Liver (tissue), 9 donors: ENCODE measurements around the gene AGPAT1. TPM values are rescaled to one million over a fixed set of nuclear protein-coding genes. Genes with fewer than 3 reads are reported as not detected.

Experiments
- DNase-seq: peaks from one replicate; pipeline ENCODE4 v3.0.0-alpha.2; 2017; ENCODE audit warnings: low spot score
- H3K27ac ChIP-seq, 2 donors: one replicate each; pipeline ENCODE4 v1.7.0; 2013; ENCODE audit warnings: inconsistent platforms in 2 of 2, low read length in 2 of 2, control low read depth in 1 of 2, low read depth in 1 of 2, mild to moderate bottlenecking in 1 of 2
- H3K27me3 ChIP-seq, 4 donors: one replicate each; pipeline versions ENCODE4 v1.6.1 to v1.7.0; 2013; ENCODE audit warnings: low read length in 3 of 4, inconsistent platforms in 1 of 4, mild to moderate bottlenecking in 1 of 4, moderate library complexity in 1 of 4; ENCODE audit not compliant: control insufficient read depth in 4 of 4, insufficient read depth in 4 of 4
- H3K36me3 ChIP-seq, 4 donors: one replicate each; pipeline versions ENCODE4 v1.6.1 to v1.7.0; 2013; ENCODE audit warnings: low read length in 3 of 4, mild to moderate bottlenecking in 3 of 4, low read depth in 1 of 4, moderate library complexity in 1 of 4; ENCODE audit not compliant: control insufficient read depth in 4 of 4, insufficient read depth in 3 of 4
- H3K4me1 ChIP-seq, 4 donors: one replicate each; pipeline versions ENCODE4 v1.6.1 to v1.7.0; 2013; ENCODE audit warnings: low read length in 3 of 4, mild to moderate bottlenecking in 3 of 4, moderate library complexity in 1 of 4; ENCODE audit not compliant: control insufficient read depth in 4 of 4, insufficient read depth in 4 of 4
- H3K4me3 ChIP-seq, 3 donors: one replicate each; pipeline versions ENCODE4 v1.6.1 to v1.7.0; 2013; ENCODE audit warnings: low read length in 3 of 3, control low read depth in 1 of 3, low read depth in 1 of 3, mild to moderate bottlenecking in 1 of 3
- H3K9ac ChIP-seq, 2 donors: one replicate each; pipeline ENCODE4 v1.7.0; 2013; ENCODE audit warnings: low read length in 2 of 2, mild to moderate bottlenecking in 2 of 2, moderate library complexity in 2 of 2, control low read depth in 1 of 2, low read depth in 1 of 2
- H3K9me3 ChIP-seq, 4 donors: one replicate each; pipeline versions ENCODE4 v1.6.1 to v1.7.0; 2013; ENCODE audit warnings: low read length in 3 of 4; ENCODE audit not compliant: control insufficient read depth in 4 of 4
- EGR1 ChIP-seq, 2 donors: IDR thresholded peaks; 2 replicates each; pipeline ENCODE4 v1.6.1; 2016 to 2018; ENCODE audit warnings: antibody characterized with exemption in 2 of 2, low read depth in 2 of 2
- FOXA1 ChIP-seq: IDR thresholded peaks from 2 replicates; pipeline ENCODE4 v1.6.1; 2016; ENCODE audit warnings: antibody characterized with exemption
- FOXA2 ChIP-seq: IDR thresholded peaks from 2 replicates; pipeline ENCODE4 v1.6.1; 2016; ENCODE audit warnings: antibody characterized with exemption
- GABPA ChIP-seq, 2 donors: IDR thresholded peaks in 1 of 2; conservative IDR thresholded peaks in 1 of 2; 2 replicates each; pipeline ENCODE4 v1.6.1; 2016; ENCODE audit warnings: antibody characterized with exemption in 2 of 2, mild to moderate bottlenecking in 1 of 2, moderate library complexity in 1 of 2
- HNF4A ChIP-seq, 2 donors: conservative IDR thresholded peaks; 2 replicates each; pipeline ENCODE4 v1.6.1; 2016; ENCODE audit warnings: antibody characterized with exemption in 2 of 2, mild to moderate bottlenecking in 2 of 2
- HNF4G ChIP-seq: IDR thresholded peaks from 2 replicates; pipeline ENCODE4 v1.6.1; 2016; ENCODE audit warnings: antibody characterized with exemption
- JUND ChIP-seq, 2 donors: IDR thresholded peaks; 2 replicates each; pipeline ENCODE4 v1.6.1; 2016; ENCODE audit warnings: antibody characterized with exemption in 2 of 2
- NR2F2 ChIP-seq: IDR thresholded peaks from 2 replicates; pipeline ENCODE4 v1.6.1; 2016; ENCODE audit warnings: antibody characterized with exemption
- RAD21 ChIP-seq, 2 donors: IDR thresholded peaks; 2 replicates each; pipeline ENCODE4 v1.6.1; 2016; ENCODE audit warnings: antibody characterized with exemption in 2 of 2, mild to moderate bottlenecking in 2 of 2
- REST ChIP-seq: IDR thresholded peaks from 2 replicates; pipeline ENCODE4 v1.6.1; 2016; ENCODE audit warnings: antibody characterized with exemption, mild to moderate bottlenecking
- RXRA ChIP-seq, 2 donors: IDR thresholded peaks; 2 replicates each; pipeline ENCODE4 v1.6.1; 2017 to 2018; ENCODE audit warnings: antibody characterized with exemption in 2 of 2, mild to moderate bottlenecking in 1 of 2
- SP1 ChIP-seq: IDR thresholded peaks from 2 replicates; pipeline ENCODE4 v1.6.1; 2018; ENCODE audit warnings: antibody characterized with exemption, mild to moderate bottlenecking
- TAF1 ChIP-seq: conservative IDR thresholded peaks from 2 replicates; pipeline ENCODE4 v1.6.1; 2016; ENCODE audit warnings: antibody characterized with exemption, mild to moderate bottlenecking
- YY1 ChIP-seq: IDR thresholded peaks from 2 replicates; pipeline ENCODE4 v1.6.1; 2016; ENCODE audit warnings: antibody characterized with exemption, mild to moderate bottlenecking
- WGBS: extraction: QIAGEN DNeasy Blood & Tissue Kit; methylation state at CpG from one replicate; pipeline ENCODE4 v1.1.7; 2013; 5-methylcytosine and 5-hydroxymethylcytosine counted together
- polyA plus RNA-seq, 2 donors: library from polyadenylated mRNA; stranded (reverse) in 1 of 2; unstranded in 1 of 2; fragments of 200-250 nt in 1 of 2; fragments of >200 nt in 1 of 2; fragmentation: Nextera tagmentation in 1 of 2; extraction: Ambion mirVana in 1 of 2; gene quantifications; one replicate each; pipeline versions ENCODE4 v1.2.1 to v1.2.3, GENCODE V29; 2013 to 2015
- total RNA-seq, 2 donors: library from RNA; depleted of rRNA; stranded (reverse); fragments of >200 nt; gene quantifications; one replicate each; pipeline ENCODE4 v1.2.3, GENCODE V29; 2014
- TF ChIP-seq, protein P1 (sequence below): IDR thresholded peaks from 2 replicates; pipeline ENCODE4 v1.6.1; 2016; ENCODE audit warnings: antibody characterized with exemption
- TF ChIP-seq, protein P2 (sequence below): IDR thresholded peaks from 2 replicates; pipeline ENCODE4 v1.6.1; 2016; ENCODE audit warnings: antibody characterized with exemption
- TF ChIP-seq, protein P3 (sequence below): IDR thresholded peaks from 2 replicates; pipeline ENCODE4 v1.6.1; 2016; ENCODE audit warnings: antibody characterized with exemption
- TF ChIP-seq, protein P4 (sequence below): fragments of 150-350 bp; IDR thresholded peaks from 2 replicates; pipeline ENCODE4 v1.5.1; 2017; ENCODE audit warnings: improper control_type of control experiment, low read depth, low read length; ENCODE audit not compliant: missing input control
- donor health status: healthy.
- donor health status: healthy.
- donor health status: healthy.
- donor health status: healthy.
- donor health status: healthy.

Gene AGPAT1
- total and polyA plus RNA-seq, 4 donors = 10.4 to 45.1 (median 17.5) TPM

DNA sequence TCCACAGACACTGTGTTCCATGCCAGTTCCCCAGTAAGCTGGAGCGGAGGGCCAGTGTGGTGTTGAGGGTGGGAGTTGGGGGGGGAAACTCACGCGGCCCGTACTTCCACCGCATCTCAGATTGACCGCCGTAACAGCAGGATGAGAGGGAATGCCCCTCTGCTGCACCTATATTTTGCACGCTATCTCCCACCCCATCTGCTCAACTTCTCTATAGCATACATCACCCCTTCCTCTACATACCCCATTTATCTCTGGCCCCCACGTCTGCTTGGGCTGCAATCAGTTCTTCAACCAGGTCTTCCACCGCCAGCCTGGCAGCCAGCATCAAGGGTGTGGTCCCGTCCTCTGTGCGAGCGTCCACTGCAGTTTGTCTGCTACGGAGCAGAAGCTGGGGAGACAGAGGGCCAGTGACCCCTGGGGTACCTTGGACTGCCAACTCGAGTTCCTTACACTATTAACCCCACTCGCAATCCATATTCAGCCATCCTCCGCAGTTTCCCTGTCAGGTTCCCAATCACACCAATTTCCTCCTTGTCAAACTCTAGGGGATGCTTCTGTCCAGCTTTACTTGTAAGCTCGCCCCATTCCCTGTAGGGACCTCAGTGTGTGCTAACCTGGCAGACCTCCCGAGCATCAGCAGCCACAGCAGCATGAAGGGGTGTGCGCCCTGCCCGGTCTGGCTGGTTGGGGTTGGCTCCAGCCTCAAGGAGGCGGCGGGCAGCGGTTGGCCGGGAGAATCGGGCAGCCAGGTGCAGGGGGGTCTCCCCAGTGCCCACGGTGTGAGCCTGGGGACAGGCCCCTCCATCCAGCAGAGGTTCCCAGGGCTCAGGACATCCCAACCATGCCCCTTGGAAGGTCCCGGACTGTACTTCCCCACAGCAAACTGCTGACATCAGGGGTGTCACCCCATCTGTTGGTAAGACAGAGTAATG is 21.1 kb upstream of the AGPAT1 start:
- Histone ChIP-seq H3K4me3 (peak overlapping the region; percentile 54 to 91 (median 63)), H3K36me3 (no peaks in the 10 kb centered on the region), H3K9me3 (no peaks in the 10 kb centered on the region), H3K27me3 (no peaks in the 10 kb centered on the region), H3K27ac (peak overlapping the region; percentile 92 to 99), H3K9ac (peak overlapping the region; percentile 44 to 98), H3K4me1 (peaks cover 0 to 23% (median 12%) of the 10 kb centered on the region in 4 donors)
- 46% methylated on average over 28 of the region's 28 CpGs for WGBS
- peak in 1 of 2 donors; percentile 5 for TF ChIP-seq JUND (IDR thresholded peaks at IDR 0.05)
- TF ChIP-seq, protein P1, sequence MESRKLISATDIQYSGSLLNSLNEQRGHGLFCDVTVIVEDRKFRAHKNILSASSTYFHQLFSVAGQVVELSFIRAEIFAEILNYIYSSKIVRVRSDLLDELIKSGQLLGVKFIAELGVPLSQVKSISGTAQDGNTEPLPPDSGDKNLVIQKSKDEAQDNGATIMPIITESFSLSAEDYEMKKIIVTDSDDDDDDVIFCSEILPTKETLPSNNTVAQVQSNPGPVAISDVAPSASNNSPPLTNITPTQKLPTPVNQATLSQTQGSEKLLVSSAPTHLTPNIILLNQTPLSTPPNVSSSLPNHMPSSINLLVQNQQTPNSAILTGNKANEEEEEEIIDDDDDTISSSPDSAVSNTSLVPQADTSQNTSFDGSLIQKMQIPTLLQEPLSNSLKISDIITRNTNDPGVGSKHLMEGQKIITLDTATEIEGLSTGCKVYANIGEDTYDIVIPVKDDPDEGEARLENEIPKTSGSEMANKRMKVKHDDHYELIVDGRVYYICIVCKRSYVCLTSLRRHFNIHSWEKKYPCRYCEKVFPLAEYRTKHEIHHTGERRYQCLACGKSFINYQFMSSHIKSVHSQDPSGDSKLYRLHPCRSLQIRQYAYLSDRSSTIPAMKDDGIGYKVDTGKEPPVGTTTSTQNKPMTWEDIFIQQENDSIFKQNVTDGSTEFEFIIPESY = no peak
- peak; percentile 55 for DNase-seq

DNA sequence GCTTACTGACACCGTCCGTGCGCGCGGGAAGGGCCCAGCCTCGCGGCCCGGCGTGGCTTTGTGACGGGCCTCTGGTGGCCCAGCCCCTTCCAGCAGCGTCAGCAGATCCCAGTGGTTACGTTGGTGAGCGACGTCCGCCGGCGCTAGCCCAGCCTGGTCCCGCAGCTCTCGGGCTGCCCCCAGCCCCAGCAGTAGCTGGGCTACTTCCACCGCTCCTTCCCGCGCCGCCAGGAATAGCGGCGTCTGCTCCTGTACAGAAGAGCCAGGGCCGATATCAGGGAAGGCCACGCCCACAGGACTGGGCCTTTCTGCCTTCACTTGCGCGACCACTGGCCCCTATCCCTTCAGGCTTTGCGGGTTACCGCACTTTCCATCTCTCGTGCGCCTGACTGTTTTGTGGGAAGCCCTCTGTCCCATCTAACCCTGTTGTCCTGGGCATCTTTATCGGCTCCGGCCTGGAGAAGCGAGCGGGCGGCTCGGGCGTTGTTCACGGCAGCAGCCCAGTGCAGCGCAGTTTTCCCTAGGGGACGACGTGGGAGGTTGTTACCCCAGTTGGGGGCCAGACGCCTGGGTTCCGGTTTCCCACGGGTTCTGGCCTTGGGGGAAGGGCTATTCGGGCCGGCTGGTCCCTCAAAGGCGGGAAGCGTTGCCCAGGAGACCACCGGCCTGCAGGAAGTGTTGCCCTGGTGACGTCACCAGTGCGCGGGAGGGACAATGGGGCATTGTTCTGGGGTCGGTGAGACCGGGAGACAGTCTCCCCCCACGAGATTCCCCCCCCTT is 20.2 kb upstream of the AGPAT1 start:
- no peaks in the 10 kb centered on the region for H3K27me3 ChIP-seq
- peak; percentile 36 for TF ChIP-seq YY1
- TF ChIP-seq, protein P1 = peak; percentile 22
- TF ChIP-seq HNF4A (conservative IDR thresholded peaks at IDR 0.05) = no peak
- TF ChIP-seq NR2F2 = peak; percentile 39
- TF ChIP-seq, protein P2, sequence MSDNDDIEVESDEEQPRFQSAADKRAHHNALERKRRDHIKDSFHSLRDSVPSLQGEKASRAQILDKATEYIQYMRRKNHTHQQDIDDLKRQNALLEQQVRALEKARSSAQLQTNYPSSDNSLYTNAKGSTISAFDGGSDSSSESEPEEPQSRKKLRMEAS = peak; percentile 19
- peak; percentile 58 for TF ChIP-seq REST
- no peak for TF ChIP-seq RAD21 (IDR thresholded peaks at IDR 0.05)
- peak; percentile 68 for TF ChIP-seq SP1
- TF ChIP-seq EGR1 (IDR thresholded peaks at IDR 0.05; ENCODE audit: low read depth in 2 of 2) = peak in 1 of 2 donors; percentile 89
- TF ChIP-seq TAF1 = peak; percentile 40
- TF ChIP-seq GABPA (IDR thresholded peaks at IDR 0.05 in 1 of 2, conservative IDR thresholded peaks at IDR 0.05 in 1 of 2) = no peak
- TF ChIP-seq JUND (IDR thresholded peaks at IDR 0.05) = peak; percentile 58 to 64
- no peak for TF ChIP-seq HNF4G
- TF ChIP-seq RXRA (IDR thresholded peaks at IDR 0.05) = no peak
- TF ChIP-seq, protein P3, sequence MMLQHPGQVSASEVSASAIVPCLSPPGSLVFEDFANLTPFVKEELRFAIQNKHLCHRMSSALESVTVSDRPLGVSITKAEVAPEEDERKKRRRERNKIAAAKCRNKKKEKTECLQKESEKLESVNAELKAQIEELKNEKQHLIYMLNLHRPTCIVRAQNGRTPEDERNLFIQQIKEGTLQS = no peak
- TF ChIP-seq FOXA2 = no peak
- TF ChIP-seq, protein P4, sequence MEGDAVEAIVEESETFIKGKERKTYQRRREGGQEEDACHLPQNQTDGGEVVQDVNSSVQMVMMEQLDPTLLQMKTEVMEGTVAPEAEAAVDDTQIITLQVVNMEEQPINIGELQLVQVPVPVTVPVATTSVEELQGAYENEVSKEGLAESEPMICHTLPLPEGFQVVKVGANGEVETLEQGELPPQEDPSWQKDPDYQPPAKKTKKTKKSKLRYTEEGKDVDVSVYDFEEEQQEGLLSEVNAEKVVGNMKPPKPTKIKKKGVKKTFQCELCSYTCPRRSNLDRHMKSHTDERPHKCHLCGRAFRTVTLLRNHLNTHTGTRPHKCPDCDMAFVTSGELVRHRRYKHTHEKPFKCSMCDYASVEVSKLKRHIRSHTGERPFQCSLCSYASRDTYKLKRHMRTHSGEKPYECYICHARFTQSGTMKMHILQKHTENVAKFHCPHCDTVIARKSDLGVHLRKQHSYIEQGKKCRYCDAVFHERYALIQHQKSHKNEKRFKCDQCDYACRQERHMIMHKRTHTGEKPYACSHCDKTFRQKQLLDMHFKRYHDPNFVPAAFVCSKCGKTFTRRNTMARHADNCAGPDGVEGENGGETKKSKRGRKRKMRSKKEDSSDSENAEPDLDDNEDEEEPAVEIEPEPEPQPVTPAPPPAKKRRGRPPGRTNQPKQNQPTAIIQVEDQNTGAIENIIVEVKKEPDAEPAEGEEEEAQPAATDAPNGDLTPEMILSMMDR = no peak
- TF ChIP-seq FOXA1 = peak; percentile 28
- under 1% methylated on average over 58 of the region's 58 CpGs for WGBS
- peaks cover 2 to 23% (median 13%) of the 10 kb centered on the region in 4 donors for H3K4me1 ChIP-seq
- H3K36me3 ChIP-seq = no peaks in the 10 kb centered on the region
- H3K9ac ChIP-seq = peak overlapping the region; percentile 74 to 98
- H3K4me3 ChIP-seq = peak overlapping the region; percentile 54 to 91 (median 63)
- no peaks in the 10 kb centered on the region for H3K9me3 ChIP-seq
- H3K27ac ChIP-seq = peak overlapping the region; percentile 92 to 99
- DNase-seq = peak; percentile 73
